GM21526 (cell line): Measurements from ENCODE around the gene OXNAD1.

ENCODE experiments used
- ATAC-seq: cut with Tn5 transposase; IDR thresholded peaks from one replicate; pipeline ENCODE4 v1.9.1; 2021; ENCODE audit warnings: moderate library complexity; ENCODE audit not compliant: unreplicated experiment, low FRiP score

OXNAD1 gene

DNA sequence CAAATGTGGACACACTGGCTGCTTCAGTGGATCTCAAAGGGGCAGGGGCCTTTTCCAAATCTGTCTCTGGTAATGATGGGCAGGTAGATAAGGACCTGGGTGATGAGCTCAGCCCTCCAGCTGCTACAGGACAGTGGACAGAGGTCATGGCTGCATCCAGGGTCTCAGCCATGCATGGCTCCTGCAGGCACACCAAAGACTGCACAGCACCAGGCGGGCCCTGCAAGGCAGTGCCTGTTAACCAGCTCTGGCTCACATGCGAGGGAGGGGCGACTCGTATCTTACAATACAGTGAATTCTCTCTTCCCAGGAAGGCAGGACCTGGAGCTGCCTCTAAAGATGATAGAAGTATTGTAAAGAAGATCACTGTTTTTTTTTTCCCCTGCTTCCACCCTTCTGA, 58.7 kb downstream of the OXNAD1 start:
- no peak for ATAC-seq

DNA sequence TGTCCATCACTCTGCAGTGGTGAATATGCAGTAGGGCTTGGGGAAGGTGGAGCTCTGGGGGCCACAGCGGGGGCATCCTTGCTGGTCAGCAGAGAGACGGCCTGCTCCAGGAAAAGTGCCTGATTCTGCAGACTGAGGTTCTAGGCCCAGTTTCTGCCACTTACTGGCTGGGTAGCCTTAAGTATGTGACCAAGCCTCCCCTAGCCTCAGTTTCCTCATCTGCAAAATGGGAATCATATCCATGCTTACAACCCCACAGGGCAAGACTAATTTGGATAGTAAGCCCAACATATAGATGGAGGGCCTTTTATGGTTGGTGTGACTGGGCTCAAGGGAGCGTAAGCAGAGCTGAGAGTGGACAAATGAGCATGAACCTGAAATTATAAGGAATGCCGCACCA, 60.8 kb downstream of the OXNAD1 start:
- ATAC-seq = no peak

DNA sequence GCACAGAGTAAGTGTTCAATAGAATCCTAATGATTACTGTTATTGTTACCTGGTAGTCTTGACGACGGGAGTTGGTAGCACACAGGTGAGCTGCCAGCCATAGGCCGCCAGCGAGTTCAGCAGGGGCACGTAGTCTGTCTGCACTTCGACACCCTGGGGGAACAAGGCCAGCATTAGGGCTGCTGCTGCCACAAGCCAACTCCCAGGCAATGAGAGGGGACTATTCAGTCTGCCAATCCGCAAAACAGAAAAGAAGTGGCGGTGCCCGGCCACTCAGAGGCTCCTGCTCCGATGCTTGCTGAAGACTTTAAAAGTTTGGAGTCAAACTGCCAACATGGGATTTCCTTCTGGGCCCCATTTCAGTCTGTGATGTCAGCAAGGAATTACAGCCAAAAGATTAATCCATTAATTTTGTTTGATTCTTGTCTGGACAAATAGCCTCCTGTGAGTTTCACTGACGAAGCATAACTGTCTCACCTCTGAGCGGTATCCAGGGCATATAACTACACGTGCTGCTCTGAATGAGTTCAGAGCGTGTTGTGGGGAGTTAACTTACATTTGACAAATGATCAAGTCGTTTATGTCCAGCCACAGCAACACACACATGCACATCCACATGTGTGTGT, 61.8 kb downstream of the OXNAD1 start:
- ATAC-seq = no peak

DNA sequence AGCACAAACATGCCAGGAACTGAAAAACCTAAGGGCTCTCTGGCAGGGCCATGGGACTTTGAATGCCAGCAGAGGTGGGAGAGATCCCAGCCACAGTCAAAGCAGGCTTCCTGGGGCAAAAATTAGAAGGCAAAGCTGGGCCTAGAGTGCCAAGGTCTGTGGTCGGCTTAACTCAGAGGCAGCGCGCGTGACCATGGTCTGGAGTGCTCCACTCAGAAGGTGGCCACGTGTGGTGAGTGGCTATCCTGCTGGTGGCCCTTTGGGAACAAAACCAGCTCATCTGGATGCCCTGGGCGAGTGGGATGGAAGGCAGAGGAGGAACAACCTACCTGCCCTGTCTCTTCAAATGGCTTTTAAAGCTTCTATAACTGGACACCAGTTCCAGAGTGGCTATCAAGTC, 63.1 kb downstream of the OXNAD1 start:
- no peak for ATAC-seq

DNA sequence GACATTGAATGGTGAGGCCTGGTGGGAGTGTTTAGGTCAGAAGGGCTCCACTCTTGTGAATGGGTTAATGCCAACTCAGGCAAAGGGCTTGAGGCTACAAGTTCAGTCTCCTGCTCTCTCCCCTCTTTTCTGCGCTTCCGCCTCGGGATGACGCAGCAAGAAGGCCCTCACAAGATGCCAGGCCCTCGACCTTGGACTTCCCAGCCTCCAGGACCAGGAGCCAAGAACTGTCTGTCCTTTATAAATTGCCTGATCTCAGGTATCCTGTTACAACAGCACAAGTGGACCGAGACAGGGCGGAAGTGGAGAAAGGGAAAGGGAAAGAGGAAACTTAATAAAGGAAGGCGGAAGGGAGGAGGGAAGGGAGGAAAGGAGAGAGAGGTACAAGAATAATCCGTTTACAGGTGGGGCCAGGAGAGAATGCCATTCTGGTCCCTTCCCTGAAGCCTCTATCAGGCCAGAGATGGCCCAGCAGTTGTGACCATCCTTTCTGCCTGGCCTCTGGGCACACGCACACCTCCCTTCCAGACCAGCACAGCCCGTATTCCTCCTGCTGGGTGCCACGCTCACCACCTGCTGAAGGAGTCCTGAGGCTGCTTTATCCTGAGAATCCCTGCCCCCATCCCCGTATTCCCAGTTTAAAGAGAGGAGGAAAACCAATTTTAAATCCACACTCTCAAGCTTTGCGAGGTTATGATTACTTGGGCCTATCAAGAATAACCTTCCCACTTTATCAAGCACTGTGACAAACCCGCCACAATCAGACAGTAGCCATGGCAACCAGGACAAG, 64.2 kb downstream of the OXNAD1 start:
- no peak for ATAC-seq

DNA sequence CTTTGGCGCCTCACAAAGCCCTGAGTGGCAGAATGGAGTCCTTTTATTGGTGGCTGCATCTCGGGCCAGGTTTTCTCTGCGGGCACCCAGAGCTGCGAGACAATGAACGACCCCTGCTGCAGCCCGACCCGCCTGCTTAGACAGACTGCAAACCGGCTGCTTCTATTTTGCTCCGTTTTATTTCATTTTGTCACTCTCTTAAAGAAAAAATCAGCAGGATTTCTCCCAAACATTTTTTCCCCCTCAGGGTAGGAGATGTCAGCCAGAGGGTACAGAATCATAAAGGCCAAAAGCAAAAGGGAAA, 64.8 kb downstream of the OXNAD1 start:
- ATAC-seq = no peak

DNA sequence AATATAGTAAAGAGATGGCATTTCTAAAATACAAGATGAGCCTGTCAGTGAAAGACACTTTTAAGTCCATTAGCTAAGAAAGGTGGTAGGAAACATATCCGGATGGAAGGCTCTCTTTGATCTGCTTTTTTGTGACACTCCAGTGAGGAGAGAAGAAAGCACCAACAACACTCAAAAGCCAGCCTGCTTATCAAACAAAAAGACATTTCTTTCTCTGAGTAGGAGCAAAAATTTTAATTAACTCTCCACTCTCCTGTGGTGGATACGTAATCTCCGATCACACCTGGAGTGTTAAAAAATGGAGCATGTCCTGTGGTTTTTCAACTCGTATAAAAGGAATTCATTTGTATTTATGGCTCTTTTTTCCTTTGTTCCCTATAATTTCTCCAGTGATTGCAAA, 65.3 kb downstream of the OXNAD1 start:
- ATAC-seq = no peak

DNA sequence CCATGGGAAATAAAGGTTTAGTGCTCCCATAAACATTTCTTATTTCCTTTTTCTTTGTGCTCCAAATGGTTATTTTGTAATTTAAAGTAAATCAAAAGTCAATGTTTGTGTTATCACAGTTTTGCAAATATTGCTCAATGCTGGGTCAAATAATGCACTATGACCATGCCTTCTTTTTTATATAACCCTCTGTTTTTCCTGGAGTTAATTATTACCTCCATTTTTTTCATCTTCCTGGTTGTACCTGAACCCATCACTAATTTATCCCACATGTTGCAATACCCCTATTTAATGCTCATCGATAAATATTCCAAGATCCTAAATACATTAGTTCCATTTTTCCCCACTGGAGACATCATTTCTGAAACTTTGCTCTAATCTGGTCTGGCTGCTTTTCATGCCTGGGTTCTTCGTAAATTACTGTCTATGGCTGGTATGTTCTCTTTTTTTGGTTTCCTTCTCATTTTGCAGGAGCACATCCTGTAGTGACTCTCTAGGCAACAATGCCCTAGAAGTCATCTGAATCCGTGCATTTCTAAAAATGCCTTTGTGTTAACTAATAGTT, 66.4 kb downstream of the OXNAD1 start:
- no peak for ATAC-seq

DNA sequence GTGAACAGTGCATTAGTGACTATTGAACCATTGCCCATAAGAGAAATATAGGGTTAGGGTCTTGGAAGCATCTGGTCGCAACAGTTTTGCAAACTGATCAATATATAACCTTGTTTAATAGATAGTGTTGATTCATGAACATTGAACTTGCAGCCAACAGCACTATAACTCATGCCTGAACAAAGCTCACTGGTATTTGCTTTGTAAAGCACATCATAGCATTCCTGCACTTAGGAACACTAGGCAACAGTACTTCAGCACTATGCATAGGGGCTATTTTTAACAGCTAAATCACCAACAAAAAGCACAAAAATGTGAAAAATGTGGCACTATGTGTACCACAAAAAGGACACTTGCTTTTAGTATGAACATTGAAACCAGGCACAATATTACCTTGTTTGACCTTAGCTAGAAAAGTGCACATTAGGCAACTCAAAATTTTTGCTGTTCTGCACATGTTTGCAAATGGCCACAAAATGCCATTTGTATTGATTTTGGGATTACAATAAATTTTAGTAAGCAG, 68.0 kb downstream of the OXNAD1 start:
- no peak for ATAC-seq

DNA sequence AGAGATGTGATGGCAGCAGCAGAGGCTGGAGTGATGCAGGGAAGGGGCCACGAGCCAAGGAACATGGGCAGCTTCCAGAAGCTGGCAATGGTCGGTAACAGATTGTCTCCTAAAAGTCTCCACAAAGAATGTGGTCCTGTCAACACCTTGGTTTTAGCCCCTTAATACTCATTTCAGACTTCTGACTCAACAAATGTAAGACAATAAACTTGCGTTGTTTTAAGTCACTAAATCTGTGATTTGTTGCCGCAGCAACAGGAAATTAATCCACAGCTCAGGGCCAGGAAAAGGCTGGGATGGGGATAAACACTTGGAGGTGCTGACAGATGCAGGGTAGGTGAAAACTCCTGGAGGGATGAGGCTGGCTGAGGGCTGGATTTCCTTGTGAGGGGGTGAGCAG, 69.9 kb downstream of the OXNAD1 start:
- ATAC-seq = no peak

DNA sequence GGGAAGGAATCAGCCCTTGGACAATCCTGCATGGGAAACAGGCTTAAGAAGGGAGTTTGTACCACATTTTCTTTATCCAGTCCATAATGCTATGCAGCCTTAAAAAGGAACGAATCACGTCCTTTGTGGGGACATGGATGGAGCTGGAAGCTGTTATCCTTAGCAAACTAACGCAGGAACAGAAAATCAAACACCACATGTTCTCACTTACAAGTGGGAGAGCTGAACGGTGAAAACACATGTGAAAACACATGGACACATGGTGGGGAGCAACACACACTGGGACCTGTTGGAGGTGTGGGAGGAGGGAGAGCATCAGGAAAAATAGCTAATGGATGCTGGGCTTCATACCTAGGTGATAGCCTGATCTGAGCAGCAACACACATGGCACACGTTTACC, 70.3 kb downstream of the OXNAD1 start:
- no peak for ATAC-seq

DNA sequence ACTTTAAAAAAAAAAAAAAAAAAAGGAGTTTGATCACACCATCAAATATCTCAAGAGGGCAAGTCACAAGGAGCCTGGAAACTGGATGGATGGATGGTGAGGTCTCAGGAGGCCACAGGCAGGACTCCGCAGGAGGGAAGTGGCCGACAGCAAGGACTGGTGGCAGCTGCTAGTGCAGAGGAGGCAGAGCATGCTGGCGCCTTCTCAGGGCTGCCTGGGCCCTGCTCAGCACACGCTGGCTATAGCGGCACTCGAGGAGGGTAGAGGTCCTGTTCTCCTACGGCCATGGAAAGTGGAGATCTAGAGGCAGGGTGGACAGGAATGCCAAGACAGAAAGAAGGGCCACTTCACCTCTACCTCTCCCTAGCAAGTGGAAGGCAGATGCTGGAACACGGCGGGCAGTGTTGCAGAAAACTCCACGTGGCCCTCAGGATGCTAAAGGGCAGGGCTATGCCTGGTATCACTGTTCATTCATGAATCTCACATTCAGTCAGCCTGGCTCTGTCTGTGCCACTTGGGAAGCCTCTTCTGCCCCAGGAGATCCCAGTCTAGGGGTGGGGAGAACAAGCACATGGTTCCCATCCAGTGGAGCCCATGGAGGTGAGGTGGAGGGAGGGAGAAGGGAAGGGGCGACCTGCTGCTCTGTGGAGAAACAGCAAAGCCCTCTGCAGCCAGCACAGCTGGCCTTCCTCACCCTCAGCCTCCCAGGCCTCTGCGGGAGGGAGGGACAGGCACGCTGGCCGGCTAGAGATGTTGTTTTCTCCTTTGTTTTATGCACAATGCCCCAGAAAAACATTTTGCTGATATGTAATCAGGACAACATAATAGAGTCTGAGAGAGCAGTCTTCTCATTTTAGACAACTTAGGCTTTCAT, 71.0 kb downstream of the OXNAD1 start:
- no peak for ATAC-seq

DNA sequence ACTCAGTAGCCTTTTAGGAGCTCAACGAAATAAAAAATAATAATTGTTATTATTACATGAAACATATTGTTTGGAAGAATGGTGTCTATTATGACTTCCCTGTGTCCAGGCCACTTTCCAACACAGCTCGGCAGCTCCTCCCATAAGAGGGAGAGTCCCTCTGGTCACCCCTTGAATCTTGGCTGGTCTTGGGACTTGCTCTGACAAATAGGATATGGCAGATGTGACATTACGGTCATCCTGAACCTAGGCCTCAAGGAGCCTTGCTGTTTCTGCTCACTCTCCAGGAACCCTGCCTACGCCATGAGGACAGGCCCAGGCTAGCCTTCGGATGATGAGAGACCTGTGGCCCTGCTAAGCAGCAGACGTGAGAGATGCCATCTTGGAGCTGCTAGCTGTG, 71.8 kb downstream of the OXNAD1 start:
- no peak for ATAC-seq

DNA sequence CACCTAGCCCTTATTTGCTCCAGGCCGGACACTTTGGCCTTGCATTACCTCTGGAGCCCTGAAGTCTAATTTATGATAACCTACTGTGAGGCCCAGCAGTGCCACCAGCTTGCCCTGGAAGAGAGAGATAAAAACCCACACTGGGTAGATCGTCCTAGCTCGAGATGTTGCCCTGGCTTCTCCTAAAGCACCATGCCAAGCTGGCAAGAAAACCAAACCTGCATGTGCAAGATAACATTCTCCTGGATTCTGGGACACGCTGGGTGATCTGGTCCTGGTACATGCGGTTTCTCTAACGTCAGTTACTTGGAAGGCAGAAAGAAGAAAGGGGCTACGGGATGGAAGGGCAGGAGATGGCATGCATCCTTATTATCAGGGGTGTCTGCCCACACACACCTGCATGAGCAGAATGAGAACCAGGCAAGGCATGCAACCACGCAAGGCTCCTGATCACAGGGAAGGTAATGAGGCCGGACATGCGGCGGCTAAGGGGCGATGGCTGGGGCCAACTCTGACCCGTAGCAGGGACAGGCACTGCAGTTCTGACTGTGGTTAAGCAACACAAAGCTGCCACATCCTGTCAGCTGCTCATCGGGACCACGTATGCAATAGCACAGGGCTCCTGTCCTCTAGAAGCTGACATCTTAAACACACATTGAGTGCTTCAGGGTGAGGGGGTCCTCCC, 73.0 kb downstream of the OXNAD1 start:
- peak; percentile 67 for ATAC-seq

DNA sequence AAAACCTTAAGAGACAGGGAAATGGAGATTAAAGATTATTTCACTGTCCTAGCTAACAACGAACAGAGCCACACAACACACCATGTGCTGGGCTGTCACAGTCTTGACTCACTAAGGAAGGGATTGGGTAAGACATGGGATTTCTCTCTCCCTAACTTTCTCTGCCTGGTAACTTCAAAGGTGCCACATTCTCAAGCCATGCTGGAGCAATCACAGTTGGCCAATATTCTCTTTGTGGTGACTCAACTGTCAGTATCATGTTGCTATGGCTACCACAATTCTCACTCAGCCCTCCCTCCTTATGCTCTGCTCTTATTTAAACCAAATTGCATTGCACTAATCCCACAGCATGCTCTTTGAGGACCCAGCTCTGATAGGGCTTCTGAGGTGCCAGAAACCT, 74.0 kb downstream of the OXNAD1 start:
- no peak for ATAC-seq

DNA sequence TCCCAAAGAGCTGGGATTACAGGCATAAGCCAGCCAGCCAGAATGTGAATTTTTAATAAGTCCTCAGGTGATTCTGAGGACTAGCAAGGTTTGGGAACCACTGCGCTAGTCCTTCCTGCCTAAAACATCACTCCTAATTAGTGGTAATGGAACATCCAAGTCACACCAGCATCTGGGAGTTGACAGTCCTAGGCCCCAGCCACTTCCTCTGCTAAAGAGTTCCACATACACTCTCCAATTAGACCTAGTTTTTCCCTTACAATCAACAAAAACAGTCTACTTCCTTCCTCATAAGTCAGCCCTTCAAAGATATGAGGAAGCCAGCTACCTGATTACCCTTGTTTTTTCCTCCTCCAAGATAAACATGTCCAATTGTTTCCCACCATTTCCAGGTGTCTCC, 78.1 kb downstream of the OXNAD1 start:
- ATAC-seq = no peak

DNA sequence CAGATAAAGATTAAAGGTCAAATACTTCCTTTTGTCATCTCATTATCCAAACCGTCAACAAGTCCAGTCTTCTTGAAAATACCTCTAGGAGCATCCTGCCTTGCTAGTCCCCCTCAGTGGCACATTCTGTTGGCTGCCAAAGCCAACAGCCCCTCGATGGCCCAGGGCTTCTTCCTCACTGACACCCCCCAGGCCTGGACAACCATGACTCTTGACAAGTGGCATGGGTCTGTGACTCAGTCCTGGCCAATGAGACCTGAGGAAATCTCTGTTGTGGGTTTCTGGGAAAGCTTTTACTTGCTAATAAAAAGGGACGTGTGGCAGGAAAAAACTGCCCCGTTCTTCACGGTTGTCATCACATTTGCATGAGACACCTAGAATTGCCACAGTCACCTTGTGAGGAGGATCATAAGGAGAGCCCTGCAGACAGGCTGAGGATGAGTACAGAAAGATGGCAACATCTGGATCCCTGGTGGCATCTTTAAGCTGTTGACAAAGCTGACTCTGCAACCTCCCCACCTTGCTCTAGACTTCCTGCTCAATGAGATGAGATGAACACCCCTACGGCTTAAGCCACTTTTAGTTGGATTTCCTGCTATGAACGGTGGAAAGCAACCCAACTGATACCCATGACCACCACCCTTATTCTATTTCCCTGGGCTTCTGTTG, 81.5 kb downstream of the OXNAD1 start:
- ATAC-seq = no peak

DNA sequence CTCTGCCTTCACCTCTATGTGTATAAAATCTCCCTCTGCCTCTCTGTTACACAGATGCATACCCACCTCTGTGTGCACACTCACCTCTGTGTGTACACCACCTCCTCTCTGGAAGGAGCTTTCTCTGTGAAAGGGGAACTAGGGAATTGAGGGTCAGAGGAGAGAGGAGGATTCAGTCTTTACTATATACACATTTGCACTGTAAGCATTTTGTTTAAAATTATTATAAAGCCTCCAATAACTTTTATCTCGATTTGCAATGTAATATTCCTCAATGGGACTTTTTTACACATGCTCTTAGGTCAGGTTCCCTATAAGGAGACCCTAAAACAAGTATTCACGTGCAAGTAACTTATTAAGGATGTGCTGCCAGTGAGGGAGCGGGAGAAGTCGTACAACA, 82.5 kb downstream of the OXNAD1 start:
- ATAC-seq = no peak

DNA sequence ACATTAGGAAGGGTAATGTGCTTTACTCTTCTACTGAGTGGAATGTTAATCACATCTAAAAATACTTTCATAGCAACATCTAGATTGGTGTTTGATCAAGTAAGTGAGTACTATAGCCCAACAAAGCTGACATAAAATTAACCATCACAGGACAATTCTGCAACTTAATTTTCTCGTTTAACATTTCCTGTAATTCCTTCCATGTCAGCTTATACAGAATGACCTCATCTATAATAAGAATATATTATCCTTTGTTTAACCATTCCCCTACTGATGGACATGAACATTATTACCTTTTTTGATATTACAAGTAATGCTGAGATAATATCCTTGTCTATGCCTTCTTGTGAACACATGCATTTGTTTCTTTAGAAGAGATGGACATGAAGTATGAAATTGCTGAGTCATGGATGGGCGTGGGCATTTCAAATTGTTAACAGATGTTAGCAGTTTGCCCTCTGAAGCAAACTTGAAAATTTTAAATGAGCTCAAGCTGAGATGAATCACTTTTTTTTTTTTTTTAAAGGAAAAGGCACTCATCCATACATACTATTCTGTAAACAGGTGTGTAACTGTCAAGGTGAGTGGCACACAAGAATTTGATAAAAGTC, 85.1 kb downstream of the OXNAD1 start:
- ATAC-seq = no peak
